C4-2B (cell line): ENCODE measurements around the gene MPC1L.
"Not testable (repeated sequence)": the region's sequence is repeated elsewhere in the genome, so short reads cannot be mapped to it uniquely, and the experiment has no call there.

ENCODE experiments used
- CTCF ChIP-seq: fragments of 450-650 bp; conservative IDR thresholded peaks from 2 replicates; pipeline ENCODE4 v1.5.1; 2017; ENCODE audit warnings: mild to moderate bottlenecking
- ZFX ChIP-seq: fragments of 450-650 bp; IDR thresholded peaks from 2 replicates; pipeline ENCODE4 v1.6.1; 2017

DNA sequence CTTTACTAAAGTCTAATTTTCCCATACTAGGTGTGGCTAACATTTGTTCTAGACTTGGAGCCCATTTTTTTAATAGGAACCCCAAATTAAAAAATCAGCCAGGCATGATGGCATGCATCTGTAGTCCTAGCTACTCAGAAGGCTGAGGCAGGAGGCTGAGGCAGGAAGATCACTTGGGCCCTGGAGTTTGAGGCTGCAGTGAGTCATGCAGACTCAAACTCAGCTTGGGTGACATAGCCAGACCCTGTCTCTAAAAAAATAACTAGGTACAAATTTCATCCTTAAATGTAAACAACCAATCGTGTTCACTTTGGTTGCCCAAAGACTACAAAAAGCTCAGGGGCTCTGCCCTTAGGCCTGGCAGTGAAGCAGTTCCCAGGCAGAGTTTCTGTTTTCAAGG, 35.6 kb upstream of the MPC1L start:
- TF ChIP-seq CTCF, ZFX: not testable (repeated sequence)
